RWPE1 (cell line): ENCODE measurements around the gene PGAP3.

Source experiments
- CTCF ChIA-PET: fragments of 350-600 bp; sonication (Branson Sonifier 250); formaldehyde crosslinking; extraction: SDS; loops from one replicate; lab custom pipeline; 2021; lab: Yijun Ruan, JAX
- POLR2A ChIA-PET: fragments of 400-600 bp; formaldehyde crosslinking; extraction: SDS; loops from one replicate; lab custom pipeline; 2020; ENCODE audit warnings: antibody characterized with exemption; ENCODE audit not compliant: low non-redundant PET; lab: Yijun Ruan, JAX
- DNase-seq: peaks from one replicate; pipeline ENCODE4 v3.0.0; 2012; ENCODE audit warnings: low spot score
- H3K27ac ChIP-seq: fragments of 450-650 bp; 2 replicates; pipeline ENCODE4 v1.5.1; 2017
- CTCF ChIP-seq: fragments of 450-650 bp; conservative IDR thresholded peaks from 2 replicates; pipeline ENCODE4 v1.5.1; 2017; ENCODE audit warnings: low read depth, mild to moderate bottlenecking

PGAP3 gene

DNA sequence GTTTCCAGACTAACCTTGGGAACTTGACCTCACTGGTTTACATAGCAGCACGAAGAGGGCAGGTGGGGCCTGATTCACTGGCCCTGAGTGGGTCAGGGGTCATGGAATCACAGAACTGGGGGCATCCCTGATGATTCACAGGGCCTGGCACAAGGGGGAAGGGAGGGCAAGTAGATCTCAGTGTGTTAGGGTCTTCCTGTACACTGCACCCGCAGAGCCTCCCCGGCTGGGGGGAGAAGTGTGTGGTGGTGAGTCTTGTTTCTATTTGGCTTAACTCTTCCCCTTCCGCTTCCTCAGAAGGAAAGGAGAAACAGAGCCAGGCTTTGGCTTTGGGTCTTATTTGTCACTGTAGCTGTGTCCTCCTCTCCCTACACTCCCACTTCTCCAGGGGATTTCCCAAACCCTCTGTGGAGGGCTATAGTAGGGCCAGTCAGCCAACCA is 47.2 kb downstream of the PGAP3 start:
- no peak for DNase-seq
- no peak for TF ChIP-seq CTCF
- POLR2A ChIA-PET: no interaction called here
- no peak overlapping the region for H3K27ac ChIP-seq
- CTCF ChIA-PET: interaction anchor here (0.7 to 3.1 kb wide), 2 partner anchors 18 to 254 kb away, joined by 3 to 14 read pairs; no protein-coding TSS in a partner anchor

DNA sequence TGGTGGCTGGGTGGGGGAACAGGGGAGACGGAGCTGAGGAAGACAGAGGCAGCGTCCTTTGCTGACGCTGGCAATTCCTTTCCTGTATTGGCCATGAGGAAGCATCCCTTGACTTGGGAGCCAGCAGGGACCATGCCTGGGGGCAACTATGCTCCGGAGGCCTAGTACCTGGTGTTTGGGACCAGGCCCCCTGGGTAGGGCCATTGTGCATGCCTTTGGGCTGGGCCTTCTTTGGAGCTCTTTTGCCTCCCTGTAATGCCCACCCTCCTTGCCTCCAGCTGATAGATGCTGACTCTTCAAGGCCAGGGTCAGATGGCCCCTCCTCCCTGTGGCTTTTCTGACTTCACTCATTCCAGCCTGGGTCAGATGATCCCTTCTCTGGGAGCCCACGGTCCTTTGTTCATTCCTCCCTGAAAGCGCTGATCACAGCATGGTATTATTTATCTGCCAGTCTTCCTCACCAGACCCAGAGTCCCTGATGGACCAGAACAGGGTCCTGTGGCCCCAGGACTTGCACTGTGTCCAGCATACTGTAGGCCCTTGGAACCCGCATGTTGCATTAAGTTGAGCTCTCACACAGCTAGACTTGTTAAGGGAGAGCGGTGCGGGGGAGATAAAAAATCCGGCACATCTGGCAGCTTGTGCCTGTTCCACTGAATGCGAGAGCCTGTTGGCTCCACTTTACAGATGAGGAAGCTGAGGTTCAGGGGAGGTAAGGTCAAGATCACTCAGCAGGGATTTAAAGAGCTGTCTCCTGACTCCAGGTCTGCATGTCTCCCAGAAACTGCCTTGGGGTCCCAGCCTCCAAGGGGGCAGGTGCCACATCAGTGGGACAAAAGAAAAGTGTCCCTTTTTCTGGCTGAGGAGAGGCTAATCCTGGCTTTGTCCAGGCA is 48.0 kb downstream of the PGAP3 start:
- ChIA-PET POLR2A (no interaction called here), CTCF (interaction anchor here (3.1 kb wide), 1 partner anchor 17 kb away, joined by 14 read pairs; no protein-coding TSS in a partner anchor)
- TF ChIP-seq CTCF: no peak
- no peak overlapping the region for H3K27ac ChIP-seq
- no peak for DNase-seq

DNA sequence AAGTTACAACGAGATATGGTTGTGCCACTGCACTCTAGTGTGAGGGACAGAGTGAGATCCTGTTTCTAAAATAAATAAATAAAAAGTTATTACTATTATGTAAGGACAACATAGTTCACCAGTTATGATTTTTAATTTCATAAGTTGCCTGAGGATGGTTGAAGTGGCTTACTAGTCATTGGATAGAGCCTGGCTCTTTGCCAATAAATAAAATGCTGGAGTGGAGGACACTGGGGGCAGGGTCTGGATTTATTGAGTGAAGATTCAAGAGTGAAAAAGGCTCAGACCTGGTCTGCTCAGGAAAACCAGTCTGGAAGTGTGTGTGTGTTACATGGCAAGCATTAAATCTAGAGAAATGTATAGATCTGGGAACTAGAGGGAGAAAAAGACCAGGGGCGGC is 48.8 kb downstream of the PGAP3 start:
- no peak overlapping the region for H3K27ac ChIP-seq
- no peak for TF ChIP-seq CTCF
- ChIA-PET POLR2A (no interaction called here), CTCF (interaction anchor here (3.1 kb wide), 1 partner anchor 16 kb away, joined by 14 read pairs; no protein-coding TSS in a partner anchor)
- DNase-seq: no peak

DNA sequence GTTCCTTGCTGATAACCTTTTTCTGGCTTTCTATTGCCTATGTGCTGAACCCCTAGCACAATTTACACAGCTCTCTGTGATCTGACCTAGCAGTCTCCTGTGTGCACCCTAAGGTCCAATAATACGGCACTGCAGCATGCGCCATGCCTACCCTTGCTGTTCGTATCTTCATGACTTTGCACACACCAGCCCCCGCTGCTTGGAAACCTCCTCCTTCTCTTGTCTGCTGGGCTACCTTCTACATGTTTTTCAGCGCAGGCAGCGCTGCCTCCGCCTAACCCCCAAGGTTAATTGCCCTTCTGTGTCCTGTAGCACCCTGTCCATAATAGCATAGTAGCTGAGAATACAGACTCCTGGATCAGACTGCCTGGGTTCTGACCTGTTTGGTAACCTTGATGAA is 49.5 kb downstream of the PGAP3 start:
- POLR2A ChIA-PET: no interaction called here
- CTCF ChIA-PET: interaction anchor here (0.9 to 3.1 kb wide), 2 partner anchors 16 kb away, joined by 7 to 14 read pairs; no protein-coding TSS in a partner anchor
- no peak for TF ChIP-seq CTCF
- peak overlapping the region; percentile 80; the same call in 1 of the 2 replicates for H3K27ac ChIP-seq
- DNase-seq: no peak

DNA sequence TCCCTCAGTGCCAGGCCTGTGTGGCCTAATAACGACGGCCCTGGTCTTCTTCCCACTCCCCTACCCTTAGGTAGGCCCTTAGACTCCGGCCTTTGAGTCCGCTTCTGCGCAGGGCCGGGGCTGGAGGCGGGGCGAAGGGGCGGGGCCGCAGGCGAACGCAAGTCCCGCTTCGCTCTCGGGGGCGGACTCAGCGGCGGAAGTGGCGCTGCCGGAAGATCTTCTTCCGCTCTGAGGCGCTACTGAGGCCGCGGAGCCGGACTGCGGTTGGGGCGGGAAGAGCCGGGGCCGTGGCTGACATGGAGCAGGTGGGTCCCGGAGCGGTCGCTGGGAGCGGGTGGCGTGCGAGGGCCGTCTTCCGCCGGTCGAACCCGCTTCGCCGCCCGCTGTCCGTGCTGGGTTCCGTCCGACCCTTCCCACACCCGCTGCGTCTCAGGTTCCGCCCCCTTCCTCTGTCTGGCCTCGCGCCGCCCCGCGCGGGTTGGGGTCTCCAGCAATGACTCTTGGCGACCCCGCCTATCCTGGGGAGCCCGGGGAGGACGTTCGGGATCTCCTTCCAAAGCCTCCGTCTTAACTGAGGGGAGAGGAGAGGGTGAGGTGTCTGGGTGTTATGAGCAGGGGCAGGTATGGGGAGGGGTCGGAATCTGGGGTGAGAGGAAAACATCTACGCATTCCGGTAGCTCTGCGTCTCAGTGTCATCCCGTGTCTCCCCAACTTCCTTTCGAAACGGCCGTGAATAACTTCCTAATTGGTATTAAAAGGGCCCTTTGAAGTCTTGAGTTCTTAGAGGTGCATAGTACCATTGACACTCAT is 50.7 kb downstream of the PGAP3 start, which contains the start of gene STARD3:
Gene STARD3, plus strand, starts transcription at position 218 of the 810 bp plus-strand sequence. CDS start 16,388 bp downstream, outside the sequence.
- peak; percentile 84 for DNase-seq
- peak within 1 kb of the TSS; percentile 80 for H3K27ac ChIP-seq
- POLR2A ChIA-PET: interaction anchor here (0.6 kb wide), 1 partner anchor 112 kb away, joined by 3 read pairs; no protein-coding TSS in a partner anchor
- CTCF ChIA-PET: interaction anchor here (0.7 to 3.1 kb wide), 4 partner anchors 15 to 38 kb away, joined by 3 to 14 read pairs (median 6); no protein-coding TSS in a partner anchor
- TF ChIP-seq CTCF: no peak

- TF ChIP-seq CTCF: no peak
- no peak for DNase-seq
- CTCF ChIA-PET: interaction anchor here (0.7 to 1.0 kb wide), 2 partner anchors 17 to 39 kb away, joined by 3 to 6 read pairs; no protein-coding TSS in a partner anchor
- POLR2A ChIA-PET: interaction anchor here (0.6 kb wide), 1 partner anchor 113 kb away, joined by 3 read pairs; no protein-coding TSS in a partner anchor
- H3K27ac ChIP-seq: peak overlapping the region; percentile 80
Measured at GRCh38 chr17:39636587-39636926, 51.3 kb downstream of the PGAP3 start.
